Loucy (cell line): Measurements from ENCODE around the gene SEC14L2.

Experiments
- EZH2phosphoT487 ChIP-seq: fragments of 200-600 bp; IDR thresholded peaks from 2 replicates; pipeline ENCODE4 v1.6.1; 2018; ENCODE audit warnings: antibody characterized with exemption, mild to moderate bottlenecking, moderate library complexity, borderline replicate concordance
- TF ChIP-seq, protein P1 (sequence below): fragments of 200-600 bp; sonication (generic); conservative IDR thresholded peaks from 2 replicates; pipeline ENCODE4 v1.5.1; 2014; ENCODE audit warnings: mild to moderate bottlenecking, antibody characterized with exemption, low read length

DNA sequence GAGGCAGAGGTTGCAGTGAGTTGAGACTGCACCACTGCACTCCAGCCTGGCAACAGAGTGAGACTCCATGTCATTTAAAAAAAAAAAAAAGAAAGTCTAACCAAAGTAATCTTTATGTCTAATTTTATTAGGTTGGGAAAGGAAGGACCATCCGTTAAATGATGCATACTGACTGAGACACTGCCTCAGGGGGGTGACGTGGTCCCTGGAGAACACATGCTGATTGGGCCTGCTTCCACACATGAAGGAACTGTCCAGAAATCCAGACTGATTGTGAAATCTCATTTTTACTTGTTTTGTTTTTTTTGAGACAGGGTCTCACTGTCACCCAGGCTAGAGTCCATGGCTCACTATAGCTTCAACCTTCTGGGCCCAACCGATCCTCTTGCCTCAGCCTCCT is 45.6 kb upstream of the SEC14L2 start:
- TF ChIP-seq, protein P1, sequence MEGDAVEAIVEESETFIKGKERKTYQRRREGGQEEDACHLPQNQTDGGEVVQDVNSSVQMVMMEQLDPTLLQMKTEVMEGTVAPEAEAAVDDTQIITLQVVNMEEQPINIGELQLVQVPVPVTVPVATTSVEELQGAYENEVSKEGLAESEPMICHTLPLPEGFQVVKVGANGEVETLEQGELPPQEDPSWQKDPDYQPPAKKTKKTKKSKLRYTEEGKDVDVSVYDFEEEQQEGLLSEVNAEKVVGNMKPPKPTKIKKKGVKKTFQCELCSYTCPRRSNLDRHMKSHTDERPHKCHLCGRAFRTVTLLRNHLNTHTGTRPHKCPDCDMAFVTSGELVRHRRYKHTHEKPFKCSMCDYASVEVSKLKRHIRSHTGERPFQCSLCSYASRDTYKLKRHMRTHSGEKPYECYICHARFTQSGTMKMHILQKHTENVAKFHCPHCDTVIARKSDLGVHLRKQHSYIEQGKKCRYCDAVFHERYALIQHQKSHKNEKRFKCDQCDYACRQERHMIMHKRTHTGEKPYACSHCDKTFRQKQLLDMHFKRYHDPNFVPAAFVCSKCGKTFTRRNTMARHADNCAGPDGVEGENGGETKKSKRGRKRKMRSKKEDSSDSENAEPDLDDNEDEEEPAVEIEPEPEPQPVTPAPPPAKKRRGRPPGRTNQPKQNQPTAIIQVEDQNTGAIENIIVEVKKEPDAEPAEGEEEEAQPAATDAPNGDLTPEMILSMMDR: no peak
- TF ChIP-seq EZH2phosphoT487: no peak
